Central memory CD8-positive, alpha-beta T cell (primary cell): ENCODE measurements around the gene WIPI1.

ENCODE experiments used
- ATAC-seq: fragments of 150-1000 bp; cut with Tn5 transposase; replicated peaks from 2 replicates; pipeline ENCODE4 v1.10.0; 2022; ENCODE audit warnings: mild to moderate bottlenecking, moderate FRiP score, moderate number of reproducible peaks; ENCODE audit not compliant: poor library complexity, severe bottlenecking; ENCODE audit errors: extremely low read depth
- DNase-seq, 2 donors: peaks; one replicate each; pipeline ENCODE4 v3.0.0; 2021; ENCODE audit warnings: low spot score in 2 of 2
- H3K27ac Mint-ChIP-seq: one replicate; pipeline ENCODE4 v1.8.0; 2022; ENCODE audit warnings: low read depth, mild to moderate bottlenecking, moderate library complexity, mixed read lengths
- H3K27me3 Mint-ChIP-seq: one replicate; pipeline ENCODE4 v1.8.0; 2022; ENCODE audit warnings: mixed read lengths
- H3K36me3 Mint-ChIP-seq: one replicate; pipeline ENCODE4 v1.8.0; 2022; ENCODE audit warnings: mild to moderate bottlenecking, moderate library complexity, mixed read lengths; ENCODE audit not compliant: insufficient read depth
- H3K4me1 Mint-ChIP-seq: one replicate; pipeline ENCODE4 v1.8.0; 2022; ENCODE audit warnings: mixed read lengths
- H3K4me3 Mint-ChIP-seq: one replicate; pipeline ENCODE4 v1.8.0; 2022; ENCODE audit warnings: mild to moderate bottlenecking, moderate library complexity, mixed read lengths
- H3K9me3 Mint-ChIP-seq: one replicate; pipeline ENCODE4 v1.8.0; 2022; ENCODE audit warnings: mixed read lengths

WIPI1 gene

GRCh38 chr17:68482576-68483041 lies 25.3 kb upstream of the WIPI1 start:
- Mint-ChIP-seq H3K27me3 (peaks cover 51% of the 10 kb centered on the region), H3K36me3 (peaks cover 1% of the 10 kb centered on the region), H3K4me3 (no peak overlapping the region), H3K4me1 (peaks cover 4% of the 10 kb centered on the region), H3K9me3 (no peaks in the 10 kb centered on the region), H3K27ac (no peak overlapping the region)
- ATAC-seq (no peak), DNase-seq (no peak)

- ATAC-seq = no peak
- no peak for DNase-seq
- Mint-ChIP-seq H3K9me3 (no peaks in the 10 kb centered on the region), H3K36me3 (no peaks in the 10 kb centered on the region), H3K4me3 (no peak overlapping the region), H3K4me1 (no peaks in the 10 kb centered on the region), H3K27ac (no peak overlapping the region), H3K27me3 (peaks cover 54% of the 10 kb centered on the region)
These were observed 23.6 kb upstream of the WIPI1 start for GRCh38 chr17:68480885-68481284.

DNA sequence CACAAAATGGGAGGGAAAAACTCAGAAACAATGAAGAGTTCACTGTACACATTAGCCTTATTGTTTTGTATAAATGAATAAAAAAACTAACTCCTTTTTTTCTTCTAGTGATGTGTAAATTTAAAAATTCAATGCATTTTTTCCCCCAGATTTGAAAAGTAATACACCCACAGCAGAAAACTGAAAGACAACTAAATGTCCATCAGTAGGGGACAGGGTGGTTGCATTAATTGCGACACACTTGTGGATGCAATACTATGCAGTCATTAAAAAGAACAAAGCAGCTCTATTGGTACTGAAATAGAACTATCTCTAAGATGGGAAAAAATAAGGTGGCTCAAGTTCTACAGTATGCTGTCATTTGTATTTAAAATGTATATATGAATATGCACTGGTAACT lies 13.7 kb upstream of the WIPI1 start:
- DNase-seq (no peak), ATAC-seq (no peak)
- H3K27me3 Mint-ChIP-seq = peaks cover 39% of the 10 kb centered on the region
- H3K4me3 Mint-ChIP-seq = no peak overlapping the region
- peaks cover 2% of the 10 kb centered on the region for H3K36me3 Mint-ChIP-seq
- H3K27ac Mint-ChIP-seq = no peak overlapping the region
- no peaks in the 10 kb centered on the region for H3K4me1 Mint-ChIP-seq
- H3K9me3 Mint-ChIP-seq = no peaks in the 10 kb centered on the region

DNA sequence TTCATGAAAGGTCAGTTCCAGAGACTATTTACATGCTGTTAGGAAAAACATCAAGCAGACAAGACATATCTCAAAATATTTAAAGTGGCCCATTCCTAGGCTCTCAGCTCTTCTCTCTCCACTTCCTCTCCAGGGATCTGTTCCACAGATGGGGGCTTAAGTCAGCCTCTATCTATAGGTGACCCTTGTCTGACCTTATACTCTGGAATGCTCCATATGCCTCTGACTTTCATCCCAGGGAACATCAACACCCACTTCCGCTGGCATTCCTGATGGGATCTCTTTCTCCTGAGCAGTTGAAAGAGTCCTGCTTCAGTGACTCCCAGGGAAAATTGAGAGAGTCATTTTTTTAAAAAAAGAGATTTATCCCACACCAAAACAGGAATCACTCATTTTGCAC lies 11.5 kb upstream of the WIPI1 start:
- ATAC-seq = no peak
- Mint-ChIP-seq H3K27ac (no peak overlapping the region), H3K4me3 (no peak overlapping the region), H3K27me3 (peaks cover 39% of the 10 kb centered on the region), H3K4me1 (no peaks in the 10 kb centered on the region), H3K9me3 (no peaks in the 10 kb centered on the region), H3K36me3 (peaks cover 2% of the 10 kb centered on the region)
- no peak for DNase-seq

DNA sequence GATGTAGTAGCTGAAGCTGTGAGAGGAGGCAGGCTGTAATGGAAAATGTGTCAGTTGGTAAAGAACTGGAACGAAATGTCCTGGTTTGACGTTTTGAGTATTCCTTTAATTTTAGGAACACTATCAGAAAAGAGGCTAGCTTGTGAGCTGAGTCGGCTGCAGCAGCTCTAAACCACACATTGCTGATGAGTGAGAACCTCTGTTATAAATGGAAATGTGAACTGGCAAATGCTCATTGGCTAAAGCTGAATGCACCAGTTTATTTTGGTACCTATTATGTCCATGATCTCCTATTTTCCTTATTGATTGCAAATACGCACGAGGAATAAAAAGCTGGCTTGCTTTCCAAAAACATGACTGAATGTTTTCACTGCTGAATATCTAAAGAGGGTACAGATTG lies 11.0 kb upstream of the WIPI1 start:
- DNase-seq = no peak
- H3K9me3 Mint-ChIP-seq = no peaks in the 10 kb centered on the region
- H3K27ac Mint-ChIP-seq = no peak overlapping the region
- no peaks in the 10 kb centered on the region for H3K4me1 Mint-ChIP-seq
- ATAC-seq = no peak
- peaks cover 39% of the 10 kb centered on the region for H3K27me3 Mint-ChIP-seq
- no peak overlapping the region for H3K4me3 Mint-ChIP-seq
- peaks cover 2% of the 10 kb centered on the region for H3K36me3 Mint-ChIP-seq

DNA sequence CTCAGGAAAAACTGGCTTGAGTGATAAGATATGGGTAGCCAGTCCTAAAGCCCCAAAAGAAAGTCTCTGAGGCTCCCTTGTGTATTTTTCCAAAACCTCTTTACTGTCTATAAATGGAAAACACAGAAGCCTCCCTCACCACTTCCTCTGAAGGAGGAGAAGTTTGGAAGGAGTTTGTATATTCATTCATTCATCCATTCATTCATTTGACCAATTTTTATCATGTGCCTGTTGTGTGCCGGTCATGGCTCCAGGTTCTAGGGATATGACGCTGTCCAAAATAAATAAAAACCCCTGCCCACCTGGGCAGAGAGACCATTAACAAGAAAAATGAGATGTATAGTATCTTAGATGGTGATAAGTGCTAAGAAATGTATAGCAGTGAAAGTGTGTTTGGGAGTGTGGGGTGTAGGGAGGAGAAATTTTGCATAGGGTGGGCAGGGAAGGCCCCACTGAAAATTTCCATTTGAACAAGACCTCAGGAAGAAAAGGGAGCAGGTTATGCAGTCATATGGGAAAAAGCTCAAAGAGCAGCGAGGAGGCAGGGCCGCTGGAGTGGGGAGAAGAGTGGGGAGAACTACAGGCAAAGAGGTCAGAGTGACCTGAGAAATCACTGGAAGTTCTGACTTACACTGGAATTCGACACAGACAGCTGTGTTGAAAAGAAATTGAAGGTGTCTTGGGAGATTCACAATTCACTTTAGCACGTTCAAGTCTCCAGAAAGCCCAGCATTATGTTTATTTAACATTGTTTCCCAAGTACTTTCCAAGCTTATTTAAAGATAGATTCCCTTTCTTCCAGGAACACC lies 6.1 kb upstream of the WIPI1 start:
- no peaks in the 10 kb centered on the region for H3K9me3 Mint-ChIP-seq
- no peak overlapping the region for H3K27ac Mint-ChIP-seq
- ATAC-seq (no peak), DNase-seq (no peak)
- peaks cover 47% of the 10 kb centered on the region for H3K4me1 Mint-ChIP-seq
- no peak overlapping the region for H3K4me3 Mint-ChIP-seq
- peaks cover 4% of the 10 kb centered on the region for H3K36me3 Mint-ChIP-seq
- H3K27me3 Mint-ChIP-seq = peaks cover 14% of the 10 kb centered on the region

DNA sequence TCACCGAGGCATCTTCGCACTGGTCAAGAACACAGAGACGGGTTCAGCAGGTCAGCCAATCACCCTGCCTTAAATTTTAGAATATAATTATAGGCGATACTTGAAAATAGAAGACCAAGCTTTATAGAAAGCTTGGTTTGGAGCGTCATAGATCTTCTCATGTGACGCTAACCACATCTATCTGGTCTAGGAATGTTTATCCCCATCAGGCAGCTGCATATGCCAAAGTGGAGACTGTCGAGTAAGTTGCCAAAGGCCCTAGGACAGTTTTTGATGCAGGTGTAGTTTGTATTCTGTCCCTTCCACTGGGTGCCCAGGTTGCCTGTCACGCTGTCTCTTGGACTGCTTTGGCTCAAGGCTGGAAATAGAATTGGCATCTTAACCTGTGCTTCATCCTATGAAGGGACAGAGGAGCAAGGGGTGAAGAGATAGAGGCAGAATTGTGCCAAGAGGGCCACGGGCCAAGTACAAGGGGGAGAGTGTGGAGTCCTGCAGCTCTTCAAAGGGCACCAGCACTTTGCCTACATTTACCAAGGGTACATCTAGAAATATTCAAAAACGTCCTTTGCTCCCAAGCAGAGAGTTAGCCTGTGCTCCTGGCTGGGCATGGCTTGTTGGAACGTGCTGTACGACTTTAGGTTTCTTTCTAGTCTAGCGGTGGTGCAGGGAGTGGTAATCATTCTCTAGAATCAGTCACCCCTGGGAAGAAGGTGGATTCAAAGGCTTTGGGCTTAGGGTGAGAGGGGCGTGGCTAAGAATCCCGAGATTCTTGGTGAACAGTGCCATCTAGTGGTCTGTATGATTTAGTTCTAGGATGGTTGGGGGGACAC lies 5.3 kb upstream of the WIPI1 start:
- Mint-ChIP-seq H3K27ac (no peak overlapping the region), H3K4me1 (peaks cover 53% of the 10 kb centered on the region), H3K4me3 (no peak overlapping the region), H3K9me3 (no peaks in the 10 kb centered on the region), H3K36me3 (peaks cover 4% of the 10 kb centered on the region), H3K27me3 (peaks cover 6% of the 10 kb centered on the region)
- DNase-seq (peak; percentile 51 to 58), ATAC-seq (peak; percentile 59)

DNA sequence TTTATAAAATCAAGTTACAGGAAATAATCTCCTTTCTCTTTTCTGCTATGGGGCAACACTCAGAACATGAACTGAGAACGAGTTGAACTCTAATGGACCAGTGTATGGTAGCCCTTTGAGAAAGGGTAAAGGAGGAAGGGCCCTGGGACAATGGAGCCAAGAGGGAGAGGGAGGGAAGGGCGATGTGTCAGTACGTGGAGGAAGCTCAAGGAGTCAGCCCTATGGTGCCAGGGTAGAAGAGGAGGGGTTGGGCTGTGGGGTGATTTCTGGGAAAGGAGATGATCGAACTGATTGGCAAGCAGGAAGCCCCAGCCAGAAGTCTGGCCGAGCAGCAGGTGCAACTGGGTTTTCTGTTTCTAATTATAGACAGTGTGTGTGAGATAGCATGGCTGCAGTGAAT lies 4.3 kb upstream of the WIPI1 start:
- no peak for ATAC-seq
- Mint-ChIP-seq H3K4me1 (peaks cover 59% of the 10 kb centered on the region), H3K27me3 (no peaks in the 10 kb centered on the region), H3K36me3 (peaks cover 3% of the 10 kb centered on the region), H3K9me3 (no peaks in the 10 kb centered on the region), H3K27ac (no peak overlapping the region), H3K4me3 (peak overlapping the region; percentile 14)
- no peak for DNase-seq

DNA sequence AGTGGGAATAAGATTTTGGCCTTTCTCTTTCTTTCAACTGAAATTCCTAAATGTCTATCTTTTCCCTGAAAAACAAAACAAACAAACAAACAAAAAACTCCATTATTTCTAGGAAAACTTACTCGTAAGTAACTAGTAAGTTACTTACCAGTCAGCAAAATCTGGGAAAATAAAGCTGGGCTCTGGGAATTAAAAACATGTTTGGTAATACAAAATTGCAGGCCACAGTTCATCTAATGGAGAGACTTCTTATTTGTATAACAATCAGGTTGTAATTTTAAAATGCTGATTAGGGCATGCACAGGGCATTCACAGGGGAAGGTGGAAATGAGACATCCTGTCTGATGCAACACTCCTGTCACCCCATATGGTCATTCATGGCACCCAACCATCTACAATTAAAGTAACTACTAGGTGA lies 3.8 kb upstream of the WIPI1 start:
- Mint-ChIP-seq H3K27me3 (no peaks in the 10 kb centered on the region), H3K4me1 (peaks cover 60% of the 10 kb centered on the region), H3K27ac (peak overlapping the region; percentile 89), H3K4me3 (peak overlapping the region; percentile 41), H3K36me3 (peaks cover 3% of the 10 kb centered on the region), H3K9me3 (no peaks in the 10 kb centered on the region)
- DNase-seq = no peak
- ATAC-seq = no peak

GRCh38 chr17:68460715-68461114 lies 3.4 kb upstream of the WIPI1 start:
- peaks cover 3% of the 10 kb centered on the region for H3K36me3 Mint-ChIP-seq
- H3K27me3 Mint-ChIP-seq = no peaks in the 10 kb centered on the region
- peak overlapping the region; percentile 41 for H3K4me3 Mint-ChIP-seq
- ATAC-seq (peak; percentile 17), DNase-seq (peak in 1 of 2 donors; percentile 45)
- H3K4me1 Mint-ChIP-seq = peaks cover 63% of the 10 kb centered on the region
- H3K27ac Mint-ChIP-seq = peak overlapping the region; percentile 89
- no peaks in the 10 kb centered on the region for H3K9me3 Mint-ChIP-seq

GRCh38 chr17:68460146-68460545 lies 2.9 kb upstream of the WIPI1 start:
- peaks cover 63% of the 10 kb centered on the region for H3K4me1 Mint-ChIP-seq
- H3K4me3 Mint-ChIP-seq = peak overlapping the region; percentile 33
- no peaks in the 10 kb centered on the region for H3K9me3 Mint-ChIP-seq
- H3K36me3 Mint-ChIP-seq = peaks cover 3% of the 10 kb centered on the region
- H3K27ac Mint-ChIP-seq = peak overlapping the region; percentile 89
- no peak for ATAC-seq
- no peaks in the 10 kb centered on the region for H3K27me3 Mint-ChIP-seq
- no peak for DNase-seq

DNA sequence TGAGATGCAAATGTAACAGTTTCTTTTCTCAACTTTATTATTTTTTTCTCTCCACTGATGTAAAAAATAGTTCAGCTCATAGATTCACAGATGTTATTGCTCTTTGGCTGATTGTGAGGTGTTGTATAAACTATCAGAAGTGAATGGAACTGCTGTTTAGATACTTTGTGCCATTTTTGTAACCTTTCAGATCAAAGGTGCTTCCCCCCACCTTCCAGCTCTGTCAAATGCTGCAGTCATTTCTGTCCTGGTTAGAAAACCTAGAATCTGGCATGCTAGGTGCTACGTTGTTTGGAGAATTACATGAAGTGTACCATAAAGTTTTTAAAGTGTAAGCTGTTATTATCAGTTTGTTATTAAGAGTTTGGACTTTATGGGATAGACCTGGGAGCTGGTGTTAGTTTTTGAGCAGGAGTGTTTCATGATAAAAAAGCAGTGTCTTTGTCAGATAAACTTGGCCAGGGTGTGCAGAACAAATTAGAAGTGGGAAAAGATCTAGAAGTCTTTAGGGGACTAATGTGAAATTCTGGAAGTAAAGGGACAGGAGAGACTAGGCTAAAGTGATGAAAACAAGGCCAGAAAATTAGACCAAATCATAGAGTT lies 1.8 kb upstream of the WIPI1 start:
- Mint-ChIP-seq H3K4me3 (peak overlapping the region; percentile 52), H3K27ac (peak overlapping the region; percentile 89), H3K9me3 (no peaks in the 10 kb centered on the region), H3K27me3 (no peaks in the 10 kb centered on the region), H3K36me3 (peaks cover 3% of the 10 kb centered on the region), H3K4me1 (peaks cover 63% of the 10 kb centered on the region)
- ATAC-seq = no peak
- no peak for DNase-seq
